HG02970 (cell line): ENCODE results near the gene MYH15.

Source experiments
- ATAC-seq: cut with Tn5 transposase; IDR thresholded peaks from one replicate; pipeline ENCODE4 v1.9.1; 2021; ENCODE audit warnings: mild to moderate bottlenecking, moderate library complexity, moderate number of reproducible peaks; ENCODE audit not compliant: unreplicated experiment, low FRiP score

The MYH15 gene

GRCh38 chr3:108428586-108428985 lies 81.8 kb downstream of the MYH15 start:
- ATAC-seq = no peak

DNA sequence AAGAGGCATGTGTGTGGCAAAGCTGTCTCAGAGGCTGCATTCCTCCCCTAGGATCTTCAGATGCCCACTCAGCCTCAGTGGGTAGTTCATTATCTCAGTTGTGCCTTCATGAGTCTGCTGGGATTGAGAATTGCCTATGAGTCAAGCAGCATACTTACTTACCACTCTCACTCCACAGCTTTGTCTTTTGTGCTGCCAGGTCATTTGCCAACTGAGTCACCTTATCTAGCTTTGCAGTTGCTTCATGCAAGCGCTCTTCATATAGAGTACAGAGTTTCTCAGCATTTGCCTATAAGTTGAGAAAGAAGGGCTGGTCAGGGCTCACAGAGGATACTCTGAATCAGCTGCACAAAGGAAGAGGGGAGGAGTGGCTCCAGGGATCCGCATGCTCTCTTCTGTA lies 89.5 kb downstream of the MYH15 start:
- no peak for ATAC-seq

GRCh38 chr3:108416111-108416869 lies 94.1 kb downstream of the MYH15 start:
- no peak for ATAC-seq

DNA sequence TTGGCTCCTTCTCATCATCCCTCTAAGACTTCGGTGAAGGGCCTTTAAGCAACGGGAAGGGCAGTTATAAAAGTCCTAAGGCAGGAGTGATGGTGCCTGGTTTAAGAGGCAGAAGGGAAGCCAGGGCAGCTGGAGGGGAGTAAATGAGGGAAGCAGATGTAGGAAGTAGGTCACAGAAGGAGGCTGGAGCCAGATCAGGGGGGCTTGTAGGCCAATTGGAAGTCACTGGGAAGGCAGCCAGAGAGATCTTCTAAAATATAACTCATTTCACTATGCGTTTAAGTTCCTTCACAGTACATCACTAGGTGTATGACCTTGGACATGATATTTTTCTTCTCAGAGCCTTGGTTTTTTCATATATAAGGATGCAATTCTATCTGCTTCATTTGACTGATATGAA lies 94.7 kb downstream of the MYH15 start:
- no peak for ATAC-seq

DNA sequence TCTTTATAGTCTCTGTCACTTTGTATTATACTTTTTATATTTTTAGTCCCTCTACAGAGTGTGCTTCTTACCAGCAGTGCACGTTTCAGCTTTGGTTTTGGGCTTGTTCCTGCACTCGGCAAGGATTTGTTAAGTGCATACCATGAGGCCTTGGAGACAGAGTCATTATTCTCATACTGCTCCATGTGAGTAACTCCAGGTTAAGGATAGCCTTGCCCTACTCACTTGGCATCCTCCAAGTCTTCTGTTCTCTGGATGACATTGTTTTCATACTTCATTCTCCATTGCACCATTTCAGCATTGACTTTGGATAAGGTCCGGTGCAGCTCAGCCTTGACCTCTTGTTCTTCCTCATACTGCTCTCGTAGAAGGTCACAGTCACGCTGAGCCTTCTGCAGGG lies 96.4 kb downstream of the MYH15 start:
- ATAC-seq = no peak

GRCh38 chr3:108412121-108412750 lies 98.2 kb downstream of the MYH15 start:
- ATAC-seq = no peak

- ATAC-seq = no peak
Observed at GRCh38 chr3:108410531-108410984, 99.8 kb downstream of the MYH15 start.

GRCh38 chr3:108409800-108410178 lies 100.6 kb downstream of the MYH15 start:
- no peak for ATAC-seq

DNA sequence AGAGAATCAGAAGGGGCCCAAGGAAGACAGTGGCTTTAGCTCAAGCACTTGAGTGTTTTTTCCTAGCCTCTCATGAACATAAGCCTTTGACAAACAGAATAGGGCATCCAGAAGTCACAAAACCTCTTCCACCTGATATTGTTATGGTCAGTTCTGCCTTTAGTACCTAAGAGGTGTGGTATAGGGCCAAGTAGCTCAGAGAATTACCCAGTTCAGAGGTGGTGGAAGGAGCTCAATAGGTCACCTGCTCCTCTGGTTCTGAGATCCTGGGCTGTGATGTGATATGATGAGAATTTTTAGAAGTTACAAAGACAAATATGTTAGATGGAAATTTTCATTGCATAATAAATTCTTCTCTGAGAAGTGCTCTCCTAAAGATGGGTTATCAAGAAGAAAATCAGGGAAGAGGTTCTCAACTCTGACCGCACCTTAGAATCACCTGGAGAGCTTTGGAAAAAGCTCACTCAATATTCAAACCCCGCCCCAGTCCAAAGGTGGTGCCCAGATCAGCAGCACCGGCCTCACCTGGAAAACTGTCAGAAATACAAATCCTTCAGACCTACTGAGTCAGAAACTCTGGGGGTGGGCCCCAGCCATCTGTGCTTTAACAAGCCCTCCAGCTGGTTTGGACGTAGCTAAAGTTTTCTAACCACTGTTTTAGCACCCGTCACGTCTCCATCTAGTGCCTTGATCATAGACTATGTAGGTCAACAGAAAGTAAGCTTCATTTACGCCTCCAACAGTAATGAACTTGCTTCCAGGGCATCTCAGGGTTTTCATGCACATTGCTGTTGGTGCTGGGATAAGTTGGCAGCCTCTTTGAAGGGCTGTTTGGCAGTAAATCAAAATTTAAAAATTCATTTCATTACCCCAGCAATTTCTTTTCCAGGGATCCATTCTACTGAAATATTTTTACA lies 101.3 kb downstream of the MYH15 start:
- no peak for ATAC-seq

GRCh38 chr3:108407886-108408285 lies 102.5 kb downstream of the MYH15 start:
- ATAC-seq = no peak

- peak; percentile 75 for ATAC-seq
Observed at GRCh38 chr3:108406661-108407206, 103.7 kb downstream of the MYH15 start.

- no peak for ATAC-seq
Observed at GRCh38 chr3:108406063-108406660, 104.2 kb downstream of the MYH15 start.

DNA sequence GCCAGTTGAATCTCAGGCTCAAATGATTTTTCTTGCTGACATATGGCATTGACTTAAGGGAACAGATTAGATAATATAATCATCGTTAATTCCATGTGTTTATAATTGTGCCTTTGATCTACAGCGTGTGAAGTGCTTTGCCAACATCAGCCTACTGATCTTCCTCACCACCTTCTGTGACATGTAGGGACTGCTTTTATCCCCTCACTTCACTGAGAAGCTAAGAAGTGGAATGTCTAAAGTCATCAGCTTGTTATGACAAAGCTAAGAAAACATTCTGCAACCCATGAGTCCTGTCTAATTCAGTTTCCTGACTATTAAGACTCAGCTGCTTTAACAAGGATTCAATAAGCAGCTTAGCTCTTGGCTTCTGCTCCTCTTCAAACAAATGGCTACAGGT lies 106.0 kb downstream of the MYH15 start:
- ATAC-seq = no peak

DNA sequence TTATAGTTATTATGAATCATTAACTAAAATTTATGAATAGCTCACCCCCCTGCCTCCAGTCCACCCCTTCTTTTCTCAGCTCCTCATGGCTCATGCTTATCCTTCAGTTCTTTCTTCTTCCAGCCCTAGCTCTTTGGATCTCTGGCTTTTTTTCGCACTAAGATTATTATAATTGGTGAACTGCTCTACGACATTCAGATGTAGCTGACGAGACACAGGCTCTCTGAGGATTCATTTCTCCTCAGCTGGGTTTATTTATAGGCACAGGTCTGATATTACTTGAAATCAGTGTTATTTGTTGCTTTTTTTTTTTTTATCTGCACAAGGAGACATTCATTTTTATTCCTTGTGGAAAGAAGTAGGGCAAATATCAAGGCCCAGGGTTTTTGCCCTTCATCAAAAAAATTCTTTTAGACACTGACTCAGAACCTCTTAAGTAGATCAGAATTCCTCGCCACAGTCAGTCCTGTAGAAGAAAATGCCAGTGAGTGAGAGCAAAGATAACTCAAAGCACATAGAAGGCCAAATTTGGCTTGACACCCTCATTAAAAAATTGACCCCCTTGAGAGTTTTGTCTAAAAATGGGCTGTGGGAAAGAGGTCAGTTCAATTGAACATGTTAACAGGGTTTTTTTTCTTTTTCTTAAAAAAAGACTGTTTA lies 106.6 kb downstream of the MYH15 start:
- no peak for ATAC-seq

DNA sequence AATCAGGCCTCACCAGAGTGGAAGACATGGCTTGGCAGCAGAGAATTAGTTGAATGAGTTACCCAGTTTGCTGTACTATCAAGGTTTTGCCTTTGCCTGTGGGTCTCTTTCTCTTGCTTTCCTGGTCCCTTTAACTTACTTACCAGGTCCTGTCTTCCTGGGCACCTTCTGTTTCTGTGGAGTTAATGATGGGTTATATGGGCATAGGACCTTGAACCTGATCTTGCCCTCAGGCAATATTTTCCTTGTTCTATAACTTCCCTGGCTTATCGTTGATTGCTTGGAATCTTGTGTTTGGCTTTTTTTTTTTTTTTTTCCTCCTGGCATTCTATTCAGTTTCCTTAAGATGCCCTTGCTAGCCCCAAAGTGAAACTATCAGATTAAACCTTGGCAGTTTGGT lies 107.2 kb downstream of the MYH15 start:
- no peak for ATAC-seq

- no peak for ATAC-seq
Observed at GRCh38 chr3:108401836-108402235, 108.6 kb downstream of the MYH15 start.

GRCh38 chr3:108398510-108398909 lies 111.9 kb downstream of the MYH15 start:
- no peak for ATAC-seq

- no peak for ATAC-seq
Observed at GRCh38 chr3:108396336-108396735, 114.1 kb downstream of the MYH15 start.

- no peak for ATAC-seq
Observed at GRCh38 chr3:108394563-108394962, 115.8 kb downstream of the MYH15 start.

DNA sequence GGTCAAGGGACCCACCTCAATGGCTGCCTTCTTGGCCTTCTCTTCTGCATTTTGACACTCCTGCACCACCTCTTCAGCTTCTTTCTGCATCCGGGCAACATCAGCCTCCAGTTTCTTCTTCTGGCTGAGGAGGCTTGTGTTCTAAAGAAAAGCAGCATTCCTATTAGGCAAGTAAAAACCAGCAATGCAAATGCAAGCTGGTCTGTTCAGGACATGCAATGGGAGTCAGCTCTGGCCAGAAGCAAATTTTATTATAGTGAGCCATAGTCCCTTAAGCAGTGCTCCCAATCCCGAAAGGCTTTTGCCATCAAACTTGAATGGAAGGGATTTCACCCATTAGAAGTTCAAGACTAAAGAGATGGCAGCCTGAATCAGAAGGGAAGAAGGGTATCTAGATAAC lies 116.4 kb downstream of the MYH15 start:
- ATAC-seq = no peak
